LNCAP (cell line): ENCODE results near the gene CRTC1.

ENCODE experiments used
- CTCF ChIP-seq: fragments of 450-650 bp; IDR thresholded peaks from 2 replicates; pipeline ENCODE4 v1.5.1; 2017; ENCODE audit warnings: mild to moderate bottlenecking

Gene CRTC1

DNA sequence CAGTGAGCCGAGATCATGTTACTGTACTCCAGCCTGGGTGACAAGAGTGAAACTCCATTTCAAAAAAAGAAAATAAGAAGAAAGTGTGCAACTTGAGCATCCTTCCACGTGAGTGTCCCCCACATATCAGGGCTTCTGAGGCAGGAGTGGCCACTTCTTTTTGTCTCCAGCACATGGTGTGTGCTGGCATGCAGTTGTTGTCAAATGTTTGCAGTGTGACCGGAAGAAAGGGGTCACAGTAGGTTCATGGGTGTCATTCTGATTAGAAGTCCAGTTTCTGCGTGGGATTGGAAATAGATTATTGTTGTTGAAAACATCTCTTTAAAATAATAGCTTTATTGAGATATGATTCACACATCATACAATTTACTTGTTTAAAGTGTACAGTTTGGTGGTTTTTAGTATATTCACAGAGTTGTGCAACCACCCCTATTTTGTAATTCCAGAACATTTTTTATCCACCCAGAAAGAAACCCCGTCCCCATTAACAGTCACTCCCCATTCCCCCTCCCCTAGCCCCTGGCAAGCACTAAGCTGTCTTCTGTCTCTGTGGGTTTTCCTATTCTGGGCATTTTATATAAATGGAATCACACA is 2.2 kb downstream of the CRTC1 start:
- TF ChIP-seq CTCF = no peak

DNA sequence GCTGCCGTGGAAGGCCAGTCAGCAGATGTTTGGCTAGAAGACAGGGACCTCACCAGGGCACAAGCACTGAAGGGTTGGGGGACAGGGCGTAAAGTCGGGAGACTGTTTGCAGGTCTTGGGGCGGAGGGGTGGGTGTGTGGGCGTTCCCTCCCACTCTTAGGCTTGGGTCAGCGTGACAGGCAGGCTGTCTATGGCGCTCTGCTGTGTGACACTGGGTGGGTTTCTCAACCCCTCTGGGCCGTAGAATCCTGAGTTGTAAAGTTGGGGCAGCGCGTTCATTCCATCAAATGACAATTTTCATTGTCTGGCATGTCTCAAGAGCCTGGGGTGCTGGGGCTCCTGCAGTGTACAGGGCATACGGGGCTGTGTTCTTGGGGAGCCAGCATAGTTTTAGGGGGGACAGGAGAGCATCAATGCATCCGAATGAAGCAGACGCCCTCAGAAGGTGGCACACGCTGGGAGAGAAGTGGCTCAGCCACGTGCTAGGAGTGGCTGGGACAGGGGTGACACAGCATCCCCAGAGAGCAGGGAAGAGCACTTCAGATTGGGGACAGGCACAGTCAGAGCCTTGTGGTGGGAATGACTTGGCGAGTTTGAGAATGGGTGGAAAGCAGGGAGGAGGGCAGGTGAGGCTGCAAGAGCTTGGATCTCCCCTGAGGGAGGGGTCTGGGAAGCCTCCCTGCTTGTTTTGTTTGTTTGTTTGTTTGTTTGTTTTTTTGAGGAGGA is 4.4 kb downstream of the CRTC1 start:
- TF ChIP-seq CTCF = no peak

GRCh38 chr19:18696023-18696422 is 12.5 kb downstream of the CRTC1 start:
- no peak for TF ChIP-seq CTCF

DNA sequence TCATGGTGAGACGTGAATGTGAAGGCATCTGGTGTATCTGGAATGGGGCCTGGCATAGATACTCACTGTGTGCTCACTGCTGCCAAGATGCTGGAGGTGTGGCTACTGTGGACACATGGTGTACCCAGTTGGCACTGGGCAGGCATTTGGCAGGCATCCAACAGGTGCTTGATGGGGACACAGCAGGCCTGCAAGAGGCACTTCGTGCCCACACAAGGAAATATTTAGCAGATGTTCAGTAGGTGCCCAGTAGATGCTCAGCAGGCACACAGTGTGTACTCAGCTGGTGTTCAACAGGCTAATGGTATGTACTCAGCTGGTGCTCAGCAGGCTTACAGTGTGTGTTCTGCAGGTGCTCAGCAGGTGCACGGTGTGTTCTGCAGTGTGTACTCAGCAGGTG is 14.2 kb downstream of the CRTC1 start:
- TF ChIP-seq CTCF = no peak

DNA sequence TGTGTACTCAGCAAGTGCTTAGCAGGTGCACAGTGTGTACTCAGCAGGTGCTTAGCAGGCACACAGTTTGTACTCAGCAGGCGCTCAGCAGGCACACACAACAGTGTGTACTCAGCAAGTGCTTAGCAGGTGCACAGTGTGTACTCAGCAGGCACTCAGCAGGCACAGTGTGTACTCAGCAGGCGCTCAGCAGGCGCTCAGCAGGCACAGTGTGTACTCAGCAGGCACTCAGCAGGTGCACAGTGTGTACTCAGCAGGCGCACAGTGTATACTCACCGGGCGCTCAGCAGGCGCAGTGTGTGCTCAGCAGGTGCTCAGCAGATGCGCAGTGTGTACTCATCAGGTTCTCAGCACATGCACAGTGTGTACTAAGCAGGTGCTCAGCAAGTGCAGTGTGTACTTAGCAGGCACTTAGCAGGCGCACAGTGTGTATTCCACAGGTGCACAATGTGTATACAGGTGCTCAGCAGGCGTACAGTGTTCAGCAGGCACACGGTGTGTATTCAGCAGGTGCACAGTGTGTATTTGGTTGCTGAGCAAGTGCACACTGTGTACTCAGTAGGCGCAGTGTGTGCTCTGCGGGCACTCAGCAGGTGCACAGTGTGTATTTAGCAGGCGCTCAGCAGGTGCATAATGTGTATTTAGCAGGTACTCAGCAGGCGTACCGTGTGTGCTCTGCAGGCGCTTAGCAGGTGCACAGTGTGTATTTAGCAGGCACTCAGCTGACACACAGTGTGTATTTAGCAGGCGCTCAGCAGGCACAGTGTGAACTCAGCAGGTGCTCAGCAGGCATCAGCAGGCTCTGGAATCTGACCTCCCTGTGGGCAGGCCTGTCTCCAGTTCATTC is 15.1 kb downstream of the CRTC1 start:
- no peak for TF ChIP-seq CTCF

DNA sequence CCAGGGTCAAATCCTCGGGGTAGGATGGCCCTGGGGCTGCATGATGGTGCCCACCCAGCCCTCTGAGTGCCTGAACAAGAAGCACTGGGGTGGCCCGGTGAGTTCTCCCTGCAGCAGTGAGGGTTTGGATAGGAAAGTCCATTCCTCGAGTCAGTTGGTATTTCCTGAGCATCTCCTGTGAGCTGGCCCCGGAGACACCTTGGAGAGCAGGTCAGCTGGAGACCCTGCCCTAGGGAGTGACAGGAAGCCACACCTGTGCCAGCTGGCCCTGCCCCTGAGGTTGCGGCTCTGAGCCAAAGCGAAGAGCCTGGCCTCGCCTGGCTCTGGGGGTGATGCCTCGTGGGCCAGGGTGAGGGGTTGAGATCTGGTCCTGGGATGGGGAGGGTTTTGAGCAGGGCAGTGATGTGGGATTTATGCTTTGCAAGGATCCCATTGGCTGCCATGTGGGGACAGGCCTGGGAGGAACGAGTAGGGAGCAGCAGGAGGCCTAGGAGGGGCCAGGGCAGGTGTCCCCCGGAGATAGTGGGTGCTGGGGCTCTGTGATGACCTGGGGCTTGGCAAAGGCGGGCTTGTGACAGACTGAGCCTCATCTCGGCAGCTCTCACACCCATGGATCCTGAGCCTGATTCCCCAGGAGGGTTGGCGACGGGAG is 16.0 kb downstream of the CRTC1 start:
- no peak for TF ChIP-seq CTCF

DNA sequence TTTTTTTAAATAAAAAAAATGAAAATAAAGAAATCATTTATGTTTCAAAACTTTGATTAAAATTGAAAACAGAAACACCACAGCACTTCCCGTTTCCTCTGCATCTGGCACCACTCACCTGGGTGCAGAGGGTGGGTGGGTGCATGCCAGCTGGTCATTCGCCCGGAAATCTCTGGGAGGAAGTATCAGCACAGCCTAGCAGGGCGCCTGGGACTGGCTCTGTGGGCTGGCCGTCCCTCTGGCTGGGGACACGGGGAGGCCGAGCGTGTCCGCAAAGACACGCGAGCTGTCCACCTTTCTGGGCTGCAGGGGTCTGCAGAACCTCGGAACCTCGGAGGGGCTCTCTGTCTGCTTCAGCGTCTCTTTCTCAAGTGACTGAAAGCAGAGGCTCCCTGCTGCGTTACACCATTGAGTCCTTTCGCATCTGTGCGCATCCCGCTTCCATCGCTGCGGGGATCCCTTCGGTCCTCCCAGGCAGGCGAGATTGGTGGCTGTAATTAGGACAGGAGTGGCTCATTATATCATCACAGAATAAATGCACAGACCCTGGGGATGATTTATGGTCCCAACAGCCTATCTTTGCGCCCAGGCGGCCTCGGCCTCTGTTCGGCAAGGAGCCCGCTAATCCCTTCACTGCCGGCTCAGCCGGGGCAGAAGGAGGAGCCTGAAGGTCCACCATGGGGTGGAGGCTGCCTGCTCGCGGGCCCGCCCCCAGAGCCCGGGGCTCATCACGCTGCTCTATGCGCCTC is 17.2 kb downstream of the CRTC1 start:
- no peak for TF ChIP-seq CTCF
